Liver (tissue), 9 donors: ENCODE results near the gene TLE1. TPM values are rescaled to one million over a fixed set of nuclear protein-coding genes. Genes with fewer than 3 reads are reported as not detected.

Experiments
- DNase-seq: peaks from one replicate; pipeline ENCODE4 v3.0.0-alpha.2; 2017; ENCODE audit warnings: low spot score
- H3K27ac ChIP-seq, 2 donors: one replicate each; pipeline ENCODE4 v1.7.0; 2013; ENCODE audit warnings: inconsistent platforms in 2 of 2, low read length in 2 of 2, control low read depth in 1 of 2, low read depth in 1 of 2, mild to moderate bottlenecking in 1 of 2
- H3K27me3 ChIP-seq, 4 donors: one replicate each; pipeline versions ENCODE4 v1.6.1 to v1.7.0; 2013; ENCODE audit warnings: low read length in 3 of 4, inconsistent platforms in 1 of 4, mild to moderate bottlenecking in 1 of 4, moderate library complexity in 1 of 4; ENCODE audit not compliant: control insufficient read depth in 4 of 4, insufficient read depth in 4 of 4
- H3K36me3 ChIP-seq, 4 donors: one replicate each; pipeline versions ENCODE4 v1.6.1 to v1.7.0; 2013; ENCODE audit warnings: low read length in 3 of 4, mild to moderate bottlenecking in 3 of 4, low read depth in 1 of 4, moderate library complexity in 1 of 4; ENCODE audit not compliant: control insufficient read depth in 4 of 4, insufficient read depth in 3 of 4
- H3K4me1 ChIP-seq, 4 donors: one replicate each; pipeline versions ENCODE4 v1.6.1 to v1.7.0; 2013; ENCODE audit warnings: low read length in 3 of 4, mild to moderate bottlenecking in 3 of 4, moderate library complexity in 1 of 4; ENCODE audit not compliant: control insufficient read depth in 4 of 4, insufficient read depth in 4 of 4
- H3K4me3 ChIP-seq, 3 donors: one replicate each; pipeline versions ENCODE4 v1.6.1 to v1.7.0; 2013; ENCODE audit warnings: low read length in 3 of 3, control low read depth in 1 of 3, low read depth in 1 of 3, mild to moderate bottlenecking in 1 of 3
- H3K9ac ChIP-seq, 2 donors: one replicate each; pipeline ENCODE4 v1.7.0; 2013; ENCODE audit warnings: low read length in 2 of 2, mild to moderate bottlenecking in 2 of 2, moderate library complexity in 2 of 2, control low read depth in 1 of 2, low read depth in 1 of 2
- H3K9me3 ChIP-seq, 4 donors: one replicate each; pipeline versions ENCODE4 v1.6.1 to v1.7.0; 2013; ENCODE audit warnings: low read length in 3 of 4; ENCODE audit not compliant: control insufficient read depth in 4 of 4
- EGR1 ChIP-seq, 2 donors: IDR thresholded peaks; 2 replicates each; pipeline ENCODE4 v1.6.1; 2016 to 2018; ENCODE audit warnings: antibody characterized with exemption in 2 of 2, low read depth in 2 of 2
- FOXA1 ChIP-seq: IDR thresholded peaks from 2 replicates; pipeline ENCODE4 v1.6.1; 2016; ENCODE audit warnings: antibody characterized with exemption
- FOXA2 ChIP-seq: IDR thresholded peaks from 2 replicates; pipeline ENCODE4 v1.6.1; 2016; ENCODE audit warnings: antibody characterized with exemption
- HNF4G ChIP-seq: IDR thresholded peaks from 2 replicates; pipeline ENCODE4 v1.6.1; 2016; ENCODE audit warnings: antibody characterized with exemption
- JUND ChIP-seq, 2 donors: IDR thresholded peaks; 2 replicates each; pipeline ENCODE4 v1.6.1; 2016; ENCODE audit warnings: antibody characterized with exemption in 2 of 2
- NR2F2 ChIP-seq: IDR thresholded peaks from 2 replicates; pipeline ENCODE4 v1.6.1; 2016; ENCODE audit warnings: antibody characterized with exemption
- SP1 ChIP-seq: IDR thresholded peaks from 2 replicates; pipeline ENCODE4 v1.6.1; 2018; ENCODE audit warnings: antibody characterized with exemption, mild to moderate bottlenecking
- YY1 ChIP-seq: IDR thresholded peaks from 2 replicates; pipeline ENCODE4 v1.6.1; 2016; ENCODE audit warnings: antibody characterized with exemption, mild to moderate bottlenecking
- ZBTB33 ChIP-seq: IDR thresholded peaks from 2 replicates; pipeline ENCODE4 v1.6.1; 2016; ENCODE audit warnings: antibody characterized with exemption
- WGBS: extraction: QIAGEN DNeasy Blood & Tissue Kit; methylation state at CpG from one replicate; pipeline ENCODE4 v1.1.7; 2013; 5-methylcytosine and 5-hydroxymethylcytosine counted together
- polyA plus RNA-seq, 2 donors: library from polyadenylated mRNA; stranded (reverse) in 1 of 2; unstranded in 1 of 2; fragments of 200-250 nt in 1 of 2; fragments of >200 nt in 1 of 2; fragmentation: Nextera tagmentation in 1 of 2; extraction: Ambion mirVana in 1 of 2; gene quantifications; one replicate each; pipeline versions ENCODE4 v1.2.1 to v1.2.3, GENCODE V29; 2013 to 2015
- total RNA-seq, 2 donors: library from RNA; depleted of rRNA; stranded (reverse); fragments of >200 nt; gene quantifications; one replicate each; pipeline ENCODE4 v1.2.3, GENCODE V29; 2014
- TF ChIP-seq, protein P1 (sequence below): fragments of 150-350 bp; IDR thresholded peaks from 2 replicates; pipeline ENCODE4 v1.5.1; 2017; ENCODE audit warnings: improper control_type of control experiment, low read depth, low read length; ENCODE audit not compliant: missing input control
- TF ChIP-seq, protein P2 (sequence below): IDR thresholded peaks from 2 replicates; pipeline ENCODE4 v1.6.1; 2016; ENCODE audit warnings: antibody characterized with exemption
- TF ChIP-seq, protein P3 (sequence below): IDR thresholded peaks from 2 replicates; pipeline ENCODE4 v1.6.1; 2016; ENCODE audit warnings: antibody characterized with exemption, mild to moderate bottlenecking
- TF ChIP-seq, protein P4 (sequence below): IDR thresholded peaks from 2 replicates; pipeline ENCODE4 v1.6.1; 2016; ENCODE audit warnings: antibody characterized with exemption
- donor health status: healthy.
- donor health status: healthy.
- donor health status: healthy.
- donor health status: healthy.
- donor health status: healthy.

Gene TLE1
- total and polyA plus RNA-seq, 4 donors: 25.2 to 45.4 (median 25.7) TPM

DNA sequence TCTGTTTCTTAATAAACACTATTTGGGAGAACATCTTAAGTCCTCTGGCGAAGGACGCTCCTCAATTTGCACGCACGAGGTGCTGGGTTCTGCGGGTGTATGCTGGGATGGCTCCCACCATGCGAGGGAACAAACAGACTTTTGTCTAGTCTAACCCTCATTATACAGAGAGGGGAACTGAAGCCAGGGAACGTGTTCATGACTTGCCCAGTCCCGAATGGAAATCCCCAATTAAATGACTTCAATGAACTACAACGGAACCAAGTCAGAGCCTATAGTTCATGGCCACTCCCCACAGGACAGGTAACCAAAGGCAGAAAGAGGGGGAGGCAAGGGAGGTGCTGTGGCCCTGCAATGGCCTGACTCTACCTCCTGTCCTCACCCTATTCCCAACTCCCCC lies 9.3 kb downstream of the TLE1 start:
- WGBS: 82% methylated on average over 9 of the region's 9 CpGs
- H3K36me3 ChIP-seq: peaks cover 0 to 27% (median 11%) of the 10 kb centered on the region in 4 donors
- peaks cover 4 to 32% (median 28%) of the 10 kb centered on the region in 4 donors for H3K4me1 ChIP-seq

GRCh38 chr9:81678088-81678487 lies 11.3 kb downstream of the TLE1 start:
- WGBS: 100% methylated on average over 1 of the region's 1 CpG
- no peak for TF ChIP-seq ZBTB33
- no peak for TF ChIP-seq HNF4G
- no peak for TF ChIP-seq EGR1 (IDR thresholded peaks at IDR 0.05; ENCODE audit: low read depth in 2 of 2)
- TF ChIP-seq, protein P1, sequence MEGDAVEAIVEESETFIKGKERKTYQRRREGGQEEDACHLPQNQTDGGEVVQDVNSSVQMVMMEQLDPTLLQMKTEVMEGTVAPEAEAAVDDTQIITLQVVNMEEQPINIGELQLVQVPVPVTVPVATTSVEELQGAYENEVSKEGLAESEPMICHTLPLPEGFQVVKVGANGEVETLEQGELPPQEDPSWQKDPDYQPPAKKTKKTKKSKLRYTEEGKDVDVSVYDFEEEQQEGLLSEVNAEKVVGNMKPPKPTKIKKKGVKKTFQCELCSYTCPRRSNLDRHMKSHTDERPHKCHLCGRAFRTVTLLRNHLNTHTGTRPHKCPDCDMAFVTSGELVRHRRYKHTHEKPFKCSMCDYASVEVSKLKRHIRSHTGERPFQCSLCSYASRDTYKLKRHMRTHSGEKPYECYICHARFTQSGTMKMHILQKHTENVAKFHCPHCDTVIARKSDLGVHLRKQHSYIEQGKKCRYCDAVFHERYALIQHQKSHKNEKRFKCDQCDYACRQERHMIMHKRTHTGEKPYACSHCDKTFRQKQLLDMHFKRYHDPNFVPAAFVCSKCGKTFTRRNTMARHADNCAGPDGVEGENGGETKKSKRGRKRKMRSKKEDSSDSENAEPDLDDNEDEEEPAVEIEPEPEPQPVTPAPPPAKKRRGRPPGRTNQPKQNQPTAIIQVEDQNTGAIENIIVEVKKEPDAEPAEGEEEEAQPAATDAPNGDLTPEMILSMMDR: no peak
- TF ChIP-seq, protein P2, sequence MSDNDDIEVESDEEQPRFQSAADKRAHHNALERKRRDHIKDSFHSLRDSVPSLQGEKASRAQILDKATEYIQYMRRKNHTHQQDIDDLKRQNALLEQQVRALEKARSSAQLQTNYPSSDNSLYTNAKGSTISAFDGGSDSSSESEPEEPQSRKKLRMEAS: no peak
- TF ChIP-seq, protein P3, sequence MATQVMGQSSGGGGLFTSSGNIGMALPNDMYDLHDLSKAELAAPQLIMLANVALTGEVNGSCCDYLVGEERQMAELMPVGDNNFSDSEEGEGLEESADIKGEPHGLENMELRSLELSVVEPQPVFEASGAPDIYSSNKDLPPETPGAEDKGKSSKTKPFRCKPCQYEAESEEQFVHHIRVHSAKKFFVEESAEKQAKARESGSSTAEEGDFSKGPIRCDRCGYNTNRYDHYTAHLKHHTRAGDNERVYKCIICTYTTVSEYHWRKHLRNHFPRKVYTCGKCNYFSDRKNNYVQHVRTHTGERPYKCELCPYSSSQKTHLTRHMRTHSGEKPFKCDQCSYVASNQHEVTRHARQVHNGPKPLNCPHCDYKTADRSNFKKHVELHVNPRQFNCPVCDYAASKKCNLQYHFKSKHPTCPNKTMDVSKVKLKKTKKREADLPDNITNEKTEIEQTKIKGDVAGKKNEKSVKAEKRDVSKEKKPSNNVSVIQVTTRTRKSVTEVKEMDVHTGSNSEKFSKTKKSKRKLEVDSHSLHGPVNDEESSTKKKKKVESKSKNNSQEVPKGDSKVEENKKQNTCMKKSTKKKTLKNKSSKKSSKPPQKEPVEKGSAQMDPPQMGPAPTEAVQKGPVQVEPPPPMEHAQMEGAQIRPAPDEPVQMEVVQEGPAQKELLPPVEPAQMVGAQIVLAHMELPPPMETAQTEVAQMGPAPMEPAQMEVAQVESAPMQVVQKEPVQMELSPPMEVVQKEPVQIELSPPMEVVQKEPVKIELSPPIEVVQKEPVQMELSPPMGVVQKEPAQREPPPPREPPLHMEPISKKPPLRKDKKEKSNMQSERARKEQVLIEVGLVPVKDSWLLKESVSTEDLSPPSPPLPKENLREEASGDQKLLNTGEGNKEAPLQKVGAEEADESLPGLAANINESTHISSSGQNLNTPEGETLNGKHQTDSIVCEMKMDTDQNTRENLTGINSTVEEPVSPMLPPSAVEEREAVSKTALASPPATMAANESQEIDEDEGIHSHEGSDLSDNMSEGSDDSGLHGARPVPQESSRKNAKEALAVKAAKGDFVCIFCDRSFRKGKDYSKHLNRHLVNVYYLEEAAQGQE: no peak
- TF ChIP-seq FOXA1: no peak

More for the DNA sequence above, 9.3 kb downstream of the TLE1 start:
- Histone ChIP-seq H3K9ac (no peak overlapping the region), H3K4me3 (no peak overlapping the region), H3K9me3 (no peaks in the 10 kb centered on the region), H3K27ac (no peak overlapping the region), H3K27me3 (no peaks in the 10 kb centered on the region)
- TF ChIP-seq, protein P1: no peak
- TF ChIP-seq JUND (IDR thresholded peaks at IDR 0.05) (no peak), NR2F2 (no peak), FOXA2 (no peak), SP1 (no peak), EGR1 (IDR thresholded peaks at IDR 0.05; ENCODE audit: low read depth in 2 of 2) (no peak), FOXA1 (no peak), YY1 (no peak)
- TF ChIP-seq, protein P4, sequence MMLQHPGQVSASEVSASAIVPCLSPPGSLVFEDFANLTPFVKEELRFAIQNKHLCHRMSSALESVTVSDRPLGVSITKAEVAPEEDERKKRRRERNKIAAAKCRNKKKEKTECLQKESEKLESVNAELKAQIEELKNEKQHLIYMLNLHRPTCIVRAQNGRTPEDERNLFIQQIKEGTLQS: no peak
- TF ChIP-seq, protein P2: no peak
- DNase-seq: no peak

More at GRCh38 chr9:81678088-81678487, 11.3 kb downstream of the TLE1 start:
- no peaks in the 10 kb centered on the region for H3K27me3 ChIP-seq
- peaks cover 2 to 35% (median 15%) of the 10 kb centered on the region in 4 donors for H3K36me3 ChIP-seq
- no peak overlapping the region for H3K9ac ChIP-seq
- H3K4me1 ChIP-seq: peaks cover 4 to 17% (median 11%) of the 10 kb centered on the region in 4 donors
- no peak overlapping the region for H3K4me3 ChIP-seq
- DNase-seq: no peak
- H3K9me3 ChIP-seq: no peaks in the 10 kb centered on the region
- H3K27ac ChIP-seq: no peak overlapping the region
